Esophagus squamous epithelium (tissue), 5 donors: ENCODE measurements around the gene RGS6. TPM values are rescaled to one million over a fixed set of nuclear protein-coding genes. Genes with fewer than 3 reads are reported as not detected.

Experiments
- DNase-seq: peaks from one replicate; lab custom pipeline; 2025; lab: John Stamatoyannopoulos, UW
- H3K27ac ChIP-seq, 4 donors: fragments of 200-600 bp; sonication (generic); one replicate each; pipeline ENCODE4 v1.5.1; 2016 to 2019; ENCODE audit warnings: mild to moderate bottlenecking in 1 of 4
- H3K27me3 ChIP-seq, 4 donors: fragments of 200-600 bp; sonication (generic); 1 replicate in 3 of 4; 2 replicates in 1 of 4; pipeline versions ENCODE4 v1.5.1 to v1.6.0; 2017 to 2021; ENCODE audit warnings: antibody characterized with exemption in 1 of 4
- H3K36me3 ChIP-seq, 3 donors: fragments of 200-600 bp; sonication (generic); one replicate each; pipeline ENCODE4 v1.5.1; 2016 to 2019
- H3K4me1 ChIP-seq, 3 donors: fragments of 200-600 bp; sonication (generic); one replicate each; pipeline ENCODE4 v1.5.1; 2017 to 2019
- H3K4me3 ChIP-seq, 4 donors: fragments of 200-600 bp; sonication (generic); 1 replicate in 3 of 4; 2 replicates in 1 of 4; pipeline ENCODE4 v1.5.1; 2016 to 2019; ENCODE audit warnings: mild to moderate bottlenecking in 2 of 4, moderate library complexity in 1 of 4
- H3K9me3 ChIP-seq, 3 donors: fragments of 200-600 bp; sonication (generic); one replicate each; pipeline ENCODE4 v1.5.1; 2016 to 2019
- CTCF ChIP-seq, 6 experiments: fragments of 450-650 bp in 4 of 6; fragments of 200-600 bp in 2 of 6; sonication (generic) in 2 of 6; IDR thresholded peaks; one replicate each; pipeline ENCODE4 v1.5.1; 2016 to 2019; ENCODE audit warnings: antibody characterized with exemption in 6 of 6, mild to moderate bottlenecking in 4 of 6, moderate library complexity in 4 of 6
- POLR2A ChIP-seq, 4 donors: fragments of 450-650 bp; IDR thresholded peaks; one replicate each; pipeline ENCODE4 v1.6.1; 2017; ENCODE audit warnings: antibody characterized with exemption in 4 of 4, mild to moderate bottlenecking in 4 of 4, moderate library complexity in 3 of 4
- WGBS, 2 donors: methylation state at CpG; one replicate each; pipeline ENCODE4 v1.1.5; 2018; 5-methylcytosine and 5-hydroxymethylcytosine counted together
- intact Hi-C: fragments of 100-400 bp; cut with DNase I; formaldehyde crosslinking; loops from one replicate; pipeline ENCODE4 v1.15.0; 2022
- total RNA-seq, 4 donors: library from RNA; depleted of rRNA; stranded (reverse); fragments of >200 nt; gene quantifications; one replicate each; pipeline ENCODE4 v1.1.0, GENCODE V29; 2016
- donor health status: DM: yes; HTN: yes; CAD: no.

The RGS6 gene
- total RNA-seq, 4 donors from 2014 or later = 0.06 to 0.76 (median 0.66) TPM; not detected in 1

DNA sequence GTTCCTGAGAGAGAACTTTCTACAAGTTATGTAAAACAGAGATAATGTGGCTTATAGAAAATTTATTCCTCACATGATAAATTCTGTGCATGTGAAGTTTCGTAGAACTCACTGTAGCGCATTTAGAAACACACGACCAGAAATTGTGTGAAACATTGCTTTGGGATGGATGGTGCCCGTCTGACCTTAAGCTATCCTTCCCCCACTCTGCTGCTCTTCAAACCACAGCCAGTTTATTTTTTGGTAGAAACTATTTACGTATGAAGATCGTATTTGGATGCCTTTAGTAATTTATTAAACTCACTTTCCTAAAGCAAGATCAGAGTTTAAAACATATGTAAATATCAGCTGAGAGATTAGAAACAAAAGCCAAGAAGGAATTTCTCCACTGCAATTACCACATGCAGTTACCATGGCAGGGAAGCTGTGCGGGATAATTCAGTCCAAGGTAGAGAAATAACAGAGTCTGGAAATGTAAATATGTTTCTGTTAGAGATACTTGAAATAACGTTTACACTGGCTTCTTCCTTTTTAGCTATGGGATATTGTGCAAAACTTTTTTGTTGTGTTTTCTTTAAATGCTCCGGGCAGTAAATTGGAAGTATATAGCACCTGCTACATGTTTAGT, 382.7 kb downstream of the RGS6 start:
- intact Hi-C loops = no loop called here
- H3K4me1 ChIP-seq = no peaks in the 10 kb centered on the region
- TF ChIP-seq POLR2A (IDR thresholded peaks at IDR 0.05) = no peak
- TF ChIP-seq CTCF (IDR thresholded peaks at IDR 0.05) = no peak
- no peak overlapping the region for H3K27ac ChIP-seq
- no peak overlapping the region for H3K4me3 ChIP-seq
- 47 to 48% methylated on average over 9 of the region's 9 CpGs for WGBS, 2 donors
- peaks cover 0 to 5% (median 0%) of the 10 kb centered on the region in 3 donors for H3K9me3 ChIP-seq
- no peaks in the 10 kb centered on the region for H3K27me3 ChIP-seq
- no peak for DNase-seq
- no peaks in the 10 kb centered on the region for H3K36me3 ChIP-seq

- Histone ChIP-seq H3K27me3 (no peaks in the 10 kb centered on the region), H3K27ac (no peak overlapping the region), H3K4me1 (no peaks in the 10 kb centered on the region), H3K36me3 (no peaks in the 10 kb centered on the region), H3K4me3 (no peak overlapping the region), H3K9me3 (peaks cover 0 to 5% (median 0%) of the 10 kb centered on the region in 3 donors)
- intact Hi-C loops = no loop called here
- no peak for DNase-seq
- TF ChIP-seq CTCF (IDR thresholded peaks at IDR 0.05) = no peak
- no peak for TF ChIP-seq POLR2A (IDR thresholded peaks at IDR 0.05)
- WGBS, 2 donors = 59 to 67% methylated on average over 1 of the region's 1 CpG
Observed at GRCh38 chr14:72315714-72316113, 383.5 kb downstream of the RGS6 start.

DNA sequence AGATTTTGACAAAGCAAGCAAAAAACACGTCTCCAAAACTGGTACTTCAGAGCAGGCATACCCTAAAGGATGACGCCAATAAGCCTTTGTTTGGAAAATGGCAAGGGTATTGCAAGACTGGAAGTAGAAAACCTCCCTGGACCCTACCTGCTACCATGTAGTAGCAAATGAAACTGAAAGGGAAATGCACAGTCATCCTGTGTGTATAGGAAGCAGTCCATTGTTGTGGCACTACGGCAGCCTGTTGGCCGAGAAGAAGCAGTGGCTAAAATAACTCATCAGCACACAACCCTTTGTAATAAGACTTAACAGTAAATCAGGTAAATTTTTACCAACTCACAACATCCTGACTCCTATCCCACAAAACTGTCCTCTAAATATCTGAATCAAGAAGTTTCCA, 386.4 kb downstream of the RGS6 start:
- no peaks in the 10 kb centered on the region for H3K4me1 ChIP-seq
- TF ChIP-seq POLR2A (IDR thresholded peaks at IDR 0.05) = no peak
- no peak for TF ChIP-seq CTCF (IDR thresholded peaks at IDR 0.05)
- 66 to 69% methylated on average over 4 of the region's 4 CpGs for WGBS, 2 donors
- no peaks in the 10 kb centered on the region for H3K36me3 ChIP-seq
- intact Hi-C loops = no loop called here
- H3K27ac ChIP-seq = no peak overlapping the region
- DNase-seq = no peak
- H3K27me3 ChIP-seq = no peaks in the 10 kb centered on the region
- peaks cover 0 to 5% (median 0%) of the 10 kb centered on the region in 3 donors for H3K9me3 ChIP-seq
- no peak overlapping the region for H3K4me3 ChIP-seq

- DNase-seq = no peak
- H3K27ac ChIP-seq = no peak overlapping the region
- H3K4me3 ChIP-seq = no peak overlapping the region
- no peaks in the 10 kb centered on the region for H3K27me3 ChIP-seq
- H3K36me3 ChIP-seq = no peaks in the 10 kb centered on the region
- TF ChIP-seq CTCF (IDR thresholded peaks at IDR 0.05) = no peak
- TF ChIP-seq POLR2A (IDR thresholded peaks at IDR 0.05) = no peak
- H3K4me1 ChIP-seq = peaks cover 0 to 8% (median 0%) of the 10 kb centered on the region in 3 donors
- intact Hi-C loops = no loop called here
- 0 to 5% methylated on average over 6 of the region's 6 CpGs for WGBS, 2 donors
- H3K9me3 ChIP-seq = no peaks in the 10 kb centered on the region
Observed at GRCh38 chr14:72332046-72332445, 399.8 kb downstream of the RGS6 start.

GRCh38 chr14:72332871-72333270, 400.6 kb downstream of the RGS6 start:
- Histone ChIP-seq H3K36me3 (no peaks in the 10 kb centered on the region), H3K27me3 (no peaks in the 10 kb centered on the region), H3K4me1 (peaks cover 0 to 8% (median 0%) of the 10 kb centered on the region in 3 donors), H3K27ac (no peak overlapping the region), H3K9me3 (no peaks in the 10 kb centered on the region), H3K4me3 (no peak overlapping the region)
- TF ChIP-seq CTCF (IDR thresholded peaks at IDR 0.05) (no peak), POLR2A (IDR thresholded peaks at IDR 0.05) (no peak)
- intact Hi-C loops = no loop called here
- no peak for DNase-seq
- 71 to 76% methylated on average over 5 of the region's 5 CpGs for WGBS, 2 donors
